A549 (cell line): Measurements from ENCODE around the gene SLC11A1. TPM values are rescaled to one million over a fixed set of nuclear protein-coding genes. Genes with fewer than 3 reads are reported as not detected.

Experiments
- ATAC-seq, 2 experiments: fragments of 200-7000 bp in 1 of 2; fragments of >200 bp in 1 of 2; cut with Nextera tagmentation in 1 of 2; cut with Tn5 transposase in 1 of 2; 3 replicates each; pipeline versions ENCODE4 v1.8.0 to v1.9.1; 2018 to 2020; ENCODE audit warnings: mild to moderate bottlenecking in 1 of 2, moderate library complexity in 1 of 2
- CTCF ChIA-PET: fragments of 300-600 bp; sonication (Branson Sonifier 250); formaldehyde crosslinking; extraction: SDS; loops from one replicate; lab custom pipeline; 2021; ENCODE audit warnings: antibody characterized with exemption, inconsistent platforms; lab: Yijun Ruan, JAX
- POLR2A ChIA-PET: fragments of 350-600 bp; formaldehyde crosslinking; extraction: SDS; loops from one replicate; lab custom pipeline; 2021; ENCODE audit warnings: antibody characterized with exemption, inconsistent platforms; lab: Yijun Ruan, JAX
- DNase-seq, 2 experiments: peaks; one replicate each; pipeline versions ENCODE4 v3.0.0 to v3.0.0-alpha.2; 2011 to 2016; ENCODE audit warnings: low read depth in 1 of 2, low spot score in 1 of 2
- FAIRE-seq: peaks from 2 replicates; lab custom pipeline; 2011; peaks lifted over from hg19 to GRCh38; lab: Jason Lieb, UNC
- H3K27ac ChIP-seq, 2 experiments: fragments of >200 bp; sonication (Bioruptor Twin); formaldehyde crosslinking; 3 replicates each; pipeline ENCODE4 v1.5.1; 2016 to 2017
- H3K4me1 ChIP-seq: fragments of >200 bp; sonication (Bioruptor Twin); formaldehyde crosslinking; 3 replicates; pipeline ENCODE4 v1.6.1; 2016
- H3K4me2 ChIP-seq: fragments of >200 bp; sonication (Bioruptor Twin); formaldehyde crosslinking; 3 replicates; pipeline ENCODE4 v1.6.1; 2016
- H3K4me3 ChIP-seq: fragments of >200 bp; sonication (Bioruptor Twin); formaldehyde crosslinking; 3 replicates; pipeline ENCODE4 v1.5.1; 2016
- H3K9me3 ChIP-seq: fragments of >200 bp; sonication (Bioruptor Twin); formaldehyde crosslinking; 3 replicates; pipeline ENCODE4 v1.6.1; 2016
- BHLHE40 ChIP-seq: IDR thresholded peaks from 2 replicates; pipeline ENCODE4 v1.6.1; 2012; ENCODE audit warnings: low read depth, low read length, inconsistent platforms
- CBX2 ChIP-seq: fragments of 200-600 bp; sonication (generic); IDR thresholded peaks from 2 replicates; pipeline ENCODE4 v1.6.1; 2016; ENCODE audit warnings: low read depth, mild to moderate bottlenecking, borderline replicate concordance
- CEBPB ChIP-seq, 2 experiments: fragments of >200 bp in 1 of 2; sonication (Bioruptor Twin) in 1 of 2; formaldehyde crosslinking in 1 of 2; IDR thresholded peaks; 2 replicates each; pipeline ENCODE4 v1.6.1; 2012 to 2016
- CHD2 ChIP-seq: fragments of 150-350 bp; IDR thresholded peaks from 2 replicates; pipeline ENCODE4 v1.6.1; 2014; ENCODE audit warnings: low read length; ENCODE audit not compliant: partially characterized antibody
- CHD4 ChIP-seq: fragments of 200-600 bp; sonication (generic); IDR thresholded peaks from 2 replicates; pipeline ENCODE4 v1.6.1; 2016; ENCODE audit warnings: antibody characterized with exemption, mild to moderate bottlenecking, borderline replicate concordance
- EHF ChIP-seq: fragments of 250-450 bp; sonication (Bioruptor Pico); IDR thresholded peaks from 2 replicates; pipeline ENCODE4 v1.5.0; 2020; ENCODE audit warnings: mild to moderate bottlenecking
- EHMT2 ChIP-seq: fragments of 200-600 bp; sonication (generic); IDR thresholded peaks from 2 replicates; pipeline ENCODE4 v1.6.1; 2016; ENCODE audit warnings: antibody characterized with exemption, low read depth, mild to moderate bottlenecking, moderate library complexity
- EP300 ChIP-seq, 2 experiments: fragments of >200 bp; sonication (Bioruptor Twin); formaldehyde crosslinking; IDR thresholded peaks; 2 replicates in 1 of 2; 3 replicates in 1 of 2; pipeline ENCODE4 v1.6.1; 2016 to 2017
- HEYL ChIP-seq: fragments of 250-450 bp; sonication (Bioruptor Pico); IDR thresholded peaks from 2 replicates; pipeline ENCODE4 v1.8.0; 2021; ENCODE audit warnings: mild to moderate bottlenecking, moderate library complexity
- HOXA7 ChIP-seq: fragments of 250-450 bp; sonication (Bioruptor Pico); IDR thresholded peaks from 2 replicates; pipeline ENCODE4 v1.5.0; 2020; ENCODE audit warnings: mild to moderate bottlenecking, moderate library complexity
- JUN ChIP-seq, 2 experiments: fragments of >200 bp; sonication (Bioruptor Twin); formaldehyde crosslinking; IDR thresholded peaks; 2 replicates in 1 of 2; 3 replicates in 1 of 2; pipeline ENCODE4 v1.6.1; 2016 to 2017
- MAFK ChIP-seq: fragments of 450-650 bp; IDR thresholded peaks from 2 replicates; pipeline ENCODE4 v1.6.1; 2014; ENCODE audit not compliant: partially characterized antibody
- MYC ChIP-seq: IDR thresholded peaks from 2 replicates; pipeline ENCODE4 v1.6.1; 2012; ENCODE audit warnings: mild to moderate bottlenecking, inconsistent platforms, low read length, improper control_type of control experiment, borderline replicate concordance
- NR3C1 ChIP-seq: fragments of >200 bp; sonication (Bioruptor Twin); formaldehyde crosslinking; IDR thresholded peaks from 3 replicates; pipeline ENCODE4 v1.6.1; 2017
- PHF8 ChIP-seq: fragments of 200-600 bp; sonication (generic); IDR thresholded peaks from 2 replicates; pipeline ENCODE4 v1.6.1; 2016; ENCODE audit warnings: low read depth, mild to moderate bottlenecking, antibody characterized with exemption, moderate library complexity, borderline replicate concordance
- POLR2A ChIP-seq: IDR thresholded peaks from 2 replicates; pipeline ENCODE4 v1.6.1; 2012; ENCODE audit warnings: mild to moderate bottlenecking, low read length
- POLR2AphosphoS2 ChIP-seq: conservative IDR thresholded peaks from 2 replicates; pipeline ENCODE4 v1.6.1; 2012; ENCODE audit warnings: low read length, improper control_type of control experiment, inconsistent platforms
- RAD21 ChIP-seq, 2 experiments: fragments of >200 bp in 1 of 2; sonication (Bioruptor Twin) in 1 of 2; formaldehyde crosslinking in 1 of 2; IDR thresholded peaks in 1 of 2; conservative IDR thresholded peaks in 1 of 2; 2 replicates in 1 of 2; 3 replicates in 1 of 2; pipeline ENCODE4 v1.6.1; 2012 to 2018; ENCODE audit warnings: inconsistent platforms in 1 of 2
- RARB ChIP-seq: fragments of 250-450 bp; sonication (Bioruptor Pico); IDR thresholded peaks from 2 replicates; pipeline ENCODE4 v1.8.0; 2021; ENCODE audit warnings: mild to moderate bottlenecking, moderate library complexity
- RFX5 ChIP-seq: fragments of 450-650 bp; IDR thresholded peaks from 2 replicates; pipeline ENCODE4 v1.7.1; 2014; ENCODE audit warnings: antibody characterized with exemption, mild to moderate bottlenecking, moderate library complexity
- TP53 ChIP-seq: fragments of 250-450 bp; sonication (Bioruptor Pico); IDR thresholded peaks from 2 replicates; pipeline ENCODE4 v1.5.0; 2021; ENCODE audit warnings: mild to moderate bottlenecking, moderate library complexity
- ZFP36 ChIP-seq: fragments of 450-650 bp; IDR thresholded peaks from 2 replicates; pipeline ENCODE4 v1.6.1; 2014; ENCODE audit warnings: borderline replicate concordance; ENCODE audit not compliant: partially characterized antibody
- WGBS: methylation state at CpG from one replicate; pipeline ENCODE4 v1.1.6; 2017; ENCODE audit errors: missing lambda C conversion rate; 5-methylcytosine and 5-hydroxymethylcytosine counted together
- polyA minus RNA-seq: library from RNA; depleted of rRNA, polyadenylated mRNA; stranded (reverse); fragments of >200 nt; gene quantifications from 2 replicates; pipeline ENCODE4 v1.2.3, GENCODE V29; 2011; rRNA and poly(A)+ RNA removed
- polyA plus RNA-seq, 4 experiments: library from polyadenylated mRNA; depleted of rRNA in 3 of 4; stranded (reverse); fragments of >200 nt; fragmentation: RNase III in 1 of 4; extraction: RNeasy Plus Mini Kit Qiagen cat#74134 plus additional on column Dnase treatment in 1 of 4; gene quantifications; 2 replicates in 3 of 4; 3 replicates in 1 of 4; pipeline ENCODE4 v1.2.3, GENCODE V29; 2011 to 2017
- TF ChIP-seq, protein P1 (sequence below): IDR thresholded peaks from 2 replicates; pipeline ENCODE4 v1.6.1; 2012; ENCODE audit warnings: low read depth, borderline replicate concordance
- TF ChIP-seq, protein P2 (sequence below): fragments of 450-650 bp; IDR thresholded peaks from 2 replicates; pipeline ENCODE4 v1.6.1; 2014; ENCODE audit warnings: antibody characterized with exemption
- TF ChIP-seq, protein P3 (sequence below): fragments of >200 bp; sonication (Bioruptor Twin); formaldehyde crosslinking; IDR thresholded peaks from 3 replicates; pipeline ENCODE4 v1.6.1; 2016
- TF ChIP-seq, protein P4 (sequence below): fragments of 250-450 bp; sonication (Bioruptor Pico); IDR thresholded peaks from 2 replicates; pipeline ENCODE4 v1.5.0; 2020; ENCODE audit warnings: low read depth, mild to moderate bottlenecking, moderate library complexity
- TF ChIP-seq, protein P5 (sequence below): fragments of >200 bp; sonication (Bioruptor Twin); formaldehyde crosslinking; IDR thresholded peaks from 3 replicates; pipeline ENCODE4 v1.5.1; 2016
- TF ChIP-seq, protein P6 (sequence below): IDR thresholded peaks from 2 replicates; pipeline ENCODE4 v1.6.1; 2012

Gene SLC11A1, protein sequence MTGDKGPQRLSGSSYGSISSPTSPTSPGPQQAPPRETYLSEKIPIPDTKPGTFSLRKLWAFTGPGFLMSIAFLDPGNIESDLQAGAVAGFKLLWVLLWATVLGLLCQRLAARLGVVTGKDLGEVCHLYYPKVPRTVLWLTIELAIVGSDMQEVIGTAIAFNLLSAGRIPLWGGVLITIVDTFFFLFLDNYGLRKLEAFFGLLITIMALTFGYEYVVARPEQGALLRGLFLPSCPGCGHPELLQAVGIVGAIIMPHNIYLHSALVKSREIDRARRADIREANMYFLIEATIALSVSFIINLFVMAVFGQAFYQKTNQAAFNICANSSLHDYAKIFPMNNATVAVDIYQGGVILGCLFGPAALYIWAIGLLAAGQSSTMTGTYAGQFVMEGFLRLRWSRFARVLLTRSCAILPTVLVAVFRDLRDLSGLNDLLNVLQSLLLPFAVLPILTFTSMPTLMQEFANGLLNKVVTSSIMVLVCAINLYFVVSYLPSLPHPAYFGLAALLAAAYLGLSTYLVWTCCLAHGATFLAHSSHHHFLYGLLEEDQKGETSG
- polyA plus RNA-seq (2011; rRNA removed) (0.36 and 0.52 TPM in 2 replicates), polyA plus RNA-seq (2017; fragmentation: RNase III; extraction: RNeasy Plus Mini Kit Qiagen cat#74134 plus additional on column Dnase treatment) (0.11 to 0.18 TPM (median 0.14 TPM) in 3 replicates), polyA minus RNA-seq (1.2 and 1.5 TPM in 2 replicates)
- 0.21 and 0.22 TPM in 2 replicates for polyA plus RNA-seq (2012; cell fraction: cytosol; rRNA removed)
- 0.55 and 2.4 TPM in 2 replicates for polyA plus RNA-seq (2012; cell fraction: nucleus; rRNA removed)

DNA sequence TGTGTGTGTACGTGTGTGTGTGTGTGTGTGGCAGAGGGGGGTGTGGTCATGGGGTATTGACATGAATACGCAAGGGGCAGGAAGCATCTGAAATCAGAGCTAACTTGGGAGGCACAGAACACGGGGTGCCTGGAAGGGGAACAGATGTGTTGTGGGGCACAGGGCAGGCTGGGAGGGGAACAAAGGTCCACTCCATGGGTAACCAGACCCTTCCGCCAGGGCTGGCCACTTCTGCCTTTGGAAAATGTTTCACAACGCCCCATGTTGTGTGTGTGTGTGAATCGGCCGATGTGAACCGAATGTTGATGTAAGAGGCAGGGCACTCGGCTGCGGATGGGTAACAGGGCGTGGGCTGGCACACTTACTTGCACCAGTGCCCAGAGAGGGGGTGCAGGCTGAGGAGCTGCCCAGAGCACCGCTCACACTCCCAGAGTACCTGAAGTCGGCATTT lies at the start of gene SLC11A1:
SLC11A1 (plus strand) TSS at position 358 of the 451 bp plus-strand sequence. CDS start 96 bp downstream, outside the sequence.
- no peaks in the 10 kb centered on the region for H3K9me3 ChIP-seq
- H3K4me3 ChIP-seq = no peak within 1 kb of the TSS
- ATAC-seq = no peak
- WGBS = 80% methylated on average over 13 of the region's 13 CpGs
- no peak for DNase-seq
- POLR2A ChIA-PET = no interaction called here
- no peak for FAIRE-seq
- CTCF ChIA-PET = interaction anchor here (1.3 to 2.1 kb wide), 2 partner anchors 11 to 25 kb away, joined by 6 to 8 read pairs; partner anchors contain the start of gene CATIP
- H3K4me1 ChIP-seq = peaks cover 14% of the 10 kb centered on the region
- H3K4me2 ChIP-seq = no peak within 1 kb of the TSS
- TF ChIP-seq, protein P1, sequence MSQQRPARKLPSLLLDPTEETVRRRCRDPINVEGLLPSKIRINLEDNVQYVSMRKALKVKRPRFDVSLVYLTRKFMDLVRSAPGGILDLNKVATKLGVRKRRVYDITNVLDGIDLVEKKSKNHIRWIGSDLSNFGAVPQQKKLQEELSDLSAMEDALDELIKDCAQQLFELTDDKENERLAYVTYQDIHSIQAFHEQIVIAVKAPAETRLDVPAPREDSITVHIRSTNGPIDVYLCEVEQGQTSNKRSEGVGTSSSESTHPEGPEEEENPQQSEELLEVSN = no peak
- TF ChIP-seq EHMT2 (no peak), RARB (CRISPR knock-in tag) (no peak), HEYL (CRISPR knock-in tag) (no peak), PHF8 (no peak), RFX5 (no peak), CEBPB (IDR thresholded peaks at IDR 0.05) (no peak), EP300 (IDR thresholded peaks at IDR 0.05) (no peak), MYC (no peak), RAD21 (conservative IDR thresholded peaks at IDR 0.05 in 1 of 2, IDR thresholded peaks at IDR 0.05 in 1 of 2) (no peak), BHLHE40 (no peak), POLR2AphosphoS2 (no peak), CHD4 (no peak), CHD2 (no peak)
- TF ChIP-seq, protein P2, sequence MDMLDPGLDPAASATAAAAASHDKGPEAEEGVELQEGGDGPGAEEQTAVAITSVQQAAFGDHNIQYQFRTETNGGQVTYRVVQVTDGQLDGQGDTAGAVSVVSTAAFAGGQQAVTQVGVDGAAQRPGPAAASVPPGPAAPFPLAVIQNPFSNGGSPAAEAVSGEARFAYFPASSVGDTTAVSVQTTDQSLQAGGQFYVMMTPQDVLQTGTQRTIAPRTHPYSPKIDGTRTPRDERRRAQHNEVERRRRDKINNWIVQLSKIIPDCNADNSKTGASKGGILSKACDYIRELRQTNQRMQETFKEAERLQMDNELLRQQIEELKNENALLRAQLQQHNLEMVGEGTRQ = no peak
- TF ChIP-seq, protein P3, sequence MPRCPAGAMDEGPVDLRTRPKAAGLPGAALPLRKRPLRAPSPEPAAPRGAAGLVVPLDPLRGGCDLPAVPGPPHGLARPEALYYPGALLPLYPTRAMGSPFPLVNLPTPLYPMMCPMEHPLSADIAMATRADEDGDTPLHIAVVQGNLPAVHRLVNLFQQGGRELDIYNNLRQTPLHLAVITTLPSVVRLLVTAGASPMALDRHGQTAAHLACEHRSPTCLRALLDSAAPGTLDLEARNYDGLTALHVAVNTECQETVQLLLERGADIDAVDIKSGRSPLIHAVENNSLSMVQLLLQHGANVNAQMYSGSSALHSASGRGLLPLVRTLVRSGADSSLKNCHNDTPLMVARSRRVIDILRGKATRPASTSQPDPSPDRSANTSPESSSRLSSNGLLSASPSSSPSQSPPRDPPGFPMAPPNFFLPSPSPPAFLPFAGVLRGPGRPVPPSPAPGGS = no peak
- TF ChIP-seq, protein P4, sequence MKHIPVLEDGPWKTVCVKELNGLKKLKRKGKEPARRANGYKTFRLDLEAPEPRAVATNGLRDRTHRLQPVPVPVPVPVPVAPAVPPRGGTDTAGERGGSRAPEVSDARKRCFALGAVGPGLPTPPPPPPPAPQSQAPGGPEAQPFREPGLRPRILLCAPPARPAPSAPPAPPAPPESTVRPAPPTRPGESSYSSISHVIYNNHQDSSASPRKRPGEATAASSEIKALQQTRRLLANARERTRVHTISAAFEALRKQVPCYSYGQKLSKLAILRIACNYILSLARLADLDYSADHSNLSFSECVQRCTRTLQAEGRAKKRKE (CRISPR knock-in tag) = no peak
- no peak within 1 kb of the TSS for H3K27ac ChIP-seq

DNA sequence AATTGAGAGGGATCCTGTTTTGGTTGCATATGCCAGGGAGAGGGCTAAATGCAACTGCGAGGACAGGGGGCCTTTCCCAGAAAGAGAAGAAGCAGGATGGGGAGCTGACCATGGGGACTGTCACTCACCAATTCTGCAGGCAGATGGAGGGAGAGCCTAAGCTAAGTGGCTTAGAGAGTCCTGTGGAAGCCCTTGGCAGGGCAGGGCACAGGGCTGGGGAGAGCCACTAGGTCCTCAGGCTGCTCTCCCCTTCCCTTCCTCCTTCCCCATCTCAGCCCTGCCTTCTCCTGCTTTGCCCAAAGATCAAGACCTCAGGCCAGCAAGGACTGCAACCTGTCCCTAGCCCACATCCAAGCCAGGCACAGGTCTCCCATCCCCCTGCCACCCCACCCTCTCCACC lies 49.8 kb upstream of the SLC11A1 start:
- DNase-seq (no peak), ATAC-seq (peak; percentile 27 to 59; a peak in 4 of 6 replicates), FAIRE-seq (no peak)
- Histone ChIP-seq H3K9me3 (no peaks in the 10 kb centered on the region), H3K4me1 (no peaks in the 10 kb centered on the region), H3K4me3 (no peak overlapping the region), H3K27ac (peak overlapping the region in 1 of 2 experiments; percentile 21; a peak in 1 of 6 replicates), H3K4me2 (no peak overlapping the region)
- CTCF ChIA-PET = interaction anchor here (1.2 kb wide), 1 partner anchor 31 kb away, joined by 4 read pairs; no protein-coding TSS in a partner anchor
- POLR2A ChIA-PET = no interaction called here
- WGBS = 96% methylated on average over 1 of the region's 1 CpG
- TF ChIP-seq HEYL (CRISPR knock-in tag) = no peak
- TF ChIP-seq ZFP36 = no peak
- no peak for TF ChIP-seq CBX2
- TF ChIP-seq HOXA7 (CRISPR knock-in tag) = no peak
- no peak for TF ChIP-seq RFX5
- TF ChIP-seq, protein P5, sequence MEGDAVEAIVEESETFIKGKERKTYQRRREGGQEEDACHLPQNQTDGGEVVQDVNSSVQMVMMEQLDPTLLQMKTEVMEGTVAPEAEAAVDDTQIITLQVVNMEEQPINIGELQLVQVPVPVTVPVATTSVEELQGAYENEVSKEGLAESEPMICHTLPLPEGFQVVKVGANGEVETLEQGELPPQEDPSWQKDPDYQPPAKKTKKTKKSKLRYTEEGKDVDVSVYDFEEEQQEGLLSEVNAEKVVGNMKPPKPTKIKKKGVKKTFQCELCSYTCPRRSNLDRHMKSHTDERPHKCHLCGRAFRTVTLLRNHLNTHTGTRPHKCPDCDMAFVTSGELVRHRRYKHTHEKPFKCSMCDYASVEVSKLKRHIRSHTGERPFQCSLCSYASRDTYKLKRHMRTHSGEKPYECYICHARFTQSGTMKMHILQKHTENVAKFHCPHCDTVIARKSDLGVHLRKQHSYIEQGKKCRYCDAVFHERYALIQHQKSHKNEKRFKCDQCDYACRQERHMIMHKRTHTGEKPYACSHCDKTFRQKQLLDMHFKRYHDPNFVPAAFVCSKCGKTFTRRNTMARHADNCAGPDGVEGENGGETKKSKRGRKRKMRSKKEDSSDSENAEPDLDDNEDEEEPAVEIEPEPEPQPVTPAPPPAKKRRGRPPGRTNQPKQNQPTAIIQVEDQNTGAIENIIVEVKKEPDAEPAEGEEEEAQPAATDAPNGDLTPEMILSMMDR = no peak
- no peak for TF ChIP-seq PHF8
- no peak for TF ChIP-seq JUN (IDR thresholded peaks at IDR 0.05)
- TF ChIP-seq, protein P6, sequence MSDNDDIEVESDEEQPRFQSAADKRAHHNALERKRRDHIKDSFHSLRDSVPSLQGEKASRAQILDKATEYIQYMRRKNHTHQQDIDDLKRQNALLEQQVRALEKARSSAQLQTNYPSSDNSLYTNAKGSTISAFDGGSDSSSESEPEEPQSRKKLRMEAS = no peak
- TF ChIP-seq EHMT2 = no peak
- TF ChIP-seq POLR2A = no peak
- TF ChIP-seq NR3C1 = no peak
- TF ChIP-seq MAFK = no peak
- TF ChIP-seq, protein P4 (CRISPR knock-in tag) = no peak
- no peak for TF ChIP-seq TP53 (CRISPR knock-in tag)
- no peak for TF ChIP-seq EHF (CRISPR knock-in tag)
